Renal cortical epithelial cell (primary cell): Measurements from ENCODE around the gene SLC2A8. TPM values are rescaled to one million over a fixed set of nuclear protein-coding genes. Genes with fewer than 3 reads are reported as not detected.

ENCODE experiments used
- DNase-seq: peaks from one replicate; pipeline ENCODE4 v3.0.0-alpha.2; 2011; ENCODE audit warnings: low read depth
- total RNA-seq: library from RNA; depleted of rRNA; stranded (reverse); fragments of >200 nt; gene quantifications from 2 replicates; pipeline ENCODE4 v1.2.3, GENCODE V29; 2014

Gene SLC2A8
- total RNA-seq, 1 donor from 2014 or later: 18.6 TPM

DNA sequence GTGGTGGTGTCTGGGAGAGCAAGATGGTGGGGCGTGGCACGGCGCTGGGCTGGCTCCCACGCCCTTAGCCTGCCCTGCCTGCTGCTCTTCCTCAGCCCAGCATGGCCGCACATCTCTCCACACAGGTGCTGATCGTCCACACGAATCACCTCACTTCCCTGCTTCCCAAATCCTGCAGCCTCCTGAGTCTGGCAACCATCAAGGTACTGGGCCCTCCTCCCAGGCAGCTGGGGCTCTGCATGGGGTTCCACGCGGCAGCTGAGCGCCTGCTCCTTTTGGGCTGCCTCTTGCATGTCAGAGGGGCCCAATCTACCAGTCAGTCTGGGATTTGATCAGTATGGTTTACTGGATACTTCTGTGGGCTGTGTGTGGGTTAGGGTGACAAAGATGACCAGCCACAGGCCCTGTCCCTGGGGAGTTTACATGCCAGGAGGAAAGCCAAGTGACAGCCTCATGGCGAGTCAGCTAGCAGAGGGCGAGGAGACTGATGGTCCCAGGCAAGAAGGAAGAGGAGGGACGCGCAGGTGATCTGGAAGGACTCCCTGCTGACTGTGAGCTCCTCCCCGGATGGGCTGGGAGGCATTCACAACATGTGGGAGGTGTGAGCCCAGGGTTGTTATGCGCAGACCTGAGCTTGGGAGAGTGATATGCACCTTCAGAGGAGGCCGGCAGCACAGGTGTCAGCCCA, 60.4 kb downstream of the SLC2A8 start:
- no peak for DNase-seq

Other genes with a start within 250 kb of the SLC2A8 start
- gene GARNL3, start 132.4 kb upstream of the SLC2A8 start, total RNA-seq: 9.0 and 13.9 TPM in 2 replicates
- 6.6 and 14.5 TPM in 2 replicates for gene ZNF79, start 27.2 kb downstream of the SLC2A8 start, total RNA-seq
- gene RPL12, start 54.2 kb downstream of the SLC2A8 start, total RNA-seq: 1,410 and 1,691 TPM in 2 replicates
- 14.4 and 19.8 TPM in 2 replicates for gene LRSAM1, start 54.3 kb downstream of the SLC2A8 start, total RNA-seq
- gene STXBP1, start 215.1 kb downstream of the SLC2A8 start, total RNA-seq: 10.8 and 37.5 TPM in 2 replicates